NCI-H460 (cell line): ENCODE measurements around the gene P2RY13. TPM values are rescaled to one million over a fixed set of nuclear protein-coding genes. Genes with fewer than 3 reads are reported as not detected.

Source experiments
- DNase-seq: peaks from one replicate; pipeline ENCODE4 v3.0.0-alpha.2; 2016; ENCODE audit warnings: low read depth; ENCODE audit errors: extremely low read depth
- total RNA-seq: library from RNA; depleted of rRNA; stranded (reverse); fragments of >200 nt; shearing (Covaris generic); gene quantifications from 2 replicates; pipeline ENCODE4 v1.2.3, GENCODE V29; 2014; rRNA removed

P2RY13 gene
- total RNA-seq, 1 experiment from 2014 or later: not detected

GRCh38 chr3:151297429-151297828 lies 31.9 kb downstream of the P2RY13 start:
- no peak for DNase-seq

- DNase-seq: no peak
Measured at GRCh38 chr3:151296226-151296625, 33.1 kb downstream of the P2RY13 start.

- no peak for DNase-seq
Measured at GRCh38 chr3:151293127-151293526, 36.2 kb downstream of the P2RY13 start.

- DNase-seq: peak; percentile 14
Measured at GRCh38 chr3:151290673-151291072, 38.7 kb downstream of the P2RY13 start.

- DNase-seq: no peak
Measured at GRCh38 chr3:151289445-151289844, 39.9 kb downstream of the P2RY13 start.

GRCh38 chr3:151285940-151286339 lies 43.4 kb downstream of the P2RY13 start:
- DNase-seq: no peak

GRCh38 chr3:151283907-151284461 lies 45.4 kb downstream of the P2RY13 start:
- no peak for DNase-seq

- no peak for DNase-seq
Measured at GRCh38 chr3:151283387-151283786, 46.0 kb downstream of the P2RY13 start.

- peak; percentile 40 for DNase-seq
Measured at GRCh38 chr3:151282921-151283320, 46.4 kb downstream of the P2RY13 start.

- no peak for DNase-seq
Measured at GRCh38 chr3:151281671-151282324, 47.6 kb downstream of the P2RY13 start.

- no peak for DNase-seq
Measured at GRCh38 chr3:151278230-151278629, 51.1 kb downstream of the P2RY13 start, which contains the start of gene P2RY14. P2RY14 (minus strand) TSS chr3:151278542; CDS start chr3:151214316, 64,226 bp downstream.

- DNase-seq: no peak
Measured at GRCh38 chr3:151276687-151277042, 52.7 kb downstream of the P2RY13 start.

Other genes starting within 250 kb of the P2RY13 start
- 0.35 and 0.54 TPM in 2 replicates for gene MED12L, start 243.9 kb downstream of the P2RY13 start, total RNA-seq
- not detected in 2 replicates for gene GPR171, start 126.3 kb downstream of the P2RY13 start, total RNA-seq
- gene P2RY14, start 51.0 kb downstream of the P2RY13 start, total RNA-seq: not detected in 2 replicates
- not detected in 2 replicates for gene GPR87, start 12.7 kb downstream of the P2RY13 start, total RNA-seq
- gene P2RY12, start 55.2 kb upstream of the P2RY13 start, total RNA-seq: not detected in 2 replicates
- 0.14 and 0.15 TPM in 2 replicates for gene IGSF10, start 131.5 kb upstream of the P2RY13 start, total RNA-seq